22Rv1 (cell line): ENCODE measurements around the gene BLOC1S4.
A peak's percentile ranks its signal among the peaks of the same experiment; 100 is the strongest.

Experiments
- H3K27ac ChIP-seq: fragments of 450-650 bp; 2 replicates; pipeline ENCODE4 v1.5.1; 2017
- ZFX ChIP-seq: fragments of 450-650 bp; IDR thresholded peaks from 2 replicates; pipeline ENCODE4 v1.6.1; 2017; ENCODE audit warnings: antibody characterized with exemption, borderline replicate concordance
- TF ChIP-seq, protein P1 (sequence below): fragments of 450-650 bp; IDR thresholded peaks from 2 replicates; pipeline ENCODE4 v1.5.1; 2017; ENCODE audit warnings: mild to moderate bottlenecking

BLOC1S4 gene

DNA sequence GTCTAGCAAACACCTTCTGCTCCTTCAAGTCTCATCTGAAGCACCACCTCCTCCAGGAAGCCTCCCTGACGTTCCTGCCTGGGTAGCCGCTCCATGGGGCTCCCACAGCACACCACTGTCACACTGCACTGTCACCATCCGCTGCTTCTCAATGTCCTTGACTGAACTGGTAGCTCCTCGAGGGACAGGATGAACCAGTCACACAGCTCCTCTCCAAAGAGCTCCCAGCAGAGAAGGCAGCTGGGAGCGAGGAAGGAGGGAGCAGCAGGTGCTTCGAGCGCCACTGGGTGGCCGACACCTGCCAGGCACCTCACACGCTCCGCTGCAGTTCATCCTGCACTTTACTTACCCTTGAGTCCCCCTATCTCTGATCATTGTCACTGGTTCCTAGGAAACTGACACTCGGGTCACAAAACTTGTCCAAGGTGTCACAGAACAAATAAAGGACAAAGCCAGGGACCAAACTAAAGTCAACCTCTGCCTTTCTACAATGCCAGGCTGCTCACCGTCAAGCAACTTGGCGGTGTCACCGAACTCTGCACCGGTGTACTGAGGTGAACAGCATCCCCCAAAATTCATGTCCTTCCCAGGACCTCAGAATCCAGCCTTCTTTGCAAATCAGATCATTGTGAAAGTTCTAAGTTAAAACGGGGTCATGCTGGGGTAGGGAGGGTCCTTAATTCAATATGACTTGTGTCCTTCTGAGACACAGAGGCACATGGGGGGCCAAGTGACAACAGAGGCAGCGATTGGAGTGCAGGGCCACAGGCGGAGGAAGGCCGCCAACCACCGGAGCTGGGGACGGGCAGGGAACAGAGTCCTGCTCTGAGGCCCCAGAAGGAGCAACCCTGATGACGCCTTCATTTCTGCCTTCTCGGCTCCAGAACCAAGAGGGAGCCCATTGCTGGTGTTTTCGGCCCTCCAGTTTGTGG, 27.8 kb upstream of the BLOC1S4 start:
- TF ChIP-seq, protein P1, sequence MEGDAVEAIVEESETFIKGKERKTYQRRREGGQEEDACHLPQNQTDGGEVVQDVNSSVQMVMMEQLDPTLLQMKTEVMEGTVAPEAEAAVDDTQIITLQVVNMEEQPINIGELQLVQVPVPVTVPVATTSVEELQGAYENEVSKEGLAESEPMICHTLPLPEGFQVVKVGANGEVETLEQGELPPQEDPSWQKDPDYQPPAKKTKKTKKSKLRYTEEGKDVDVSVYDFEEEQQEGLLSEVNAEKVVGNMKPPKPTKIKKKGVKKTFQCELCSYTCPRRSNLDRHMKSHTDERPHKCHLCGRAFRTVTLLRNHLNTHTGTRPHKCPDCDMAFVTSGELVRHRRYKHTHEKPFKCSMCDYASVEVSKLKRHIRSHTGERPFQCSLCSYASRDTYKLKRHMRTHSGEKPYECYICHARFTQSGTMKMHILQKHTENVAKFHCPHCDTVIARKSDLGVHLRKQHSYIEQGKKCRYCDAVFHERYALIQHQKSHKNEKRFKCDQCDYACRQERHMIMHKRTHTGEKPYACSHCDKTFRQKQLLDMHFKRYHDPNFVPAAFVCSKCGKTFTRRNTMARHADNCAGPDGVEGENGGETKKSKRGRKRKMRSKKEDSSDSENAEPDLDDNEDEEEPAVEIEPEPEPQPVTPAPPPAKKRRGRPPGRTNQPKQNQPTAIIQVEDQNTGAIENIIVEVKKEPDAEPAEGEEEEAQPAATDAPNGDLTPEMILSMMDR: peak; percentile 12; the same call in 1 of the 2 replicates
- no peak for TF ChIP-seq ZFX
- H3K27ac ChIP-seq: peak overlapping the region; percentile 85

DNA sequence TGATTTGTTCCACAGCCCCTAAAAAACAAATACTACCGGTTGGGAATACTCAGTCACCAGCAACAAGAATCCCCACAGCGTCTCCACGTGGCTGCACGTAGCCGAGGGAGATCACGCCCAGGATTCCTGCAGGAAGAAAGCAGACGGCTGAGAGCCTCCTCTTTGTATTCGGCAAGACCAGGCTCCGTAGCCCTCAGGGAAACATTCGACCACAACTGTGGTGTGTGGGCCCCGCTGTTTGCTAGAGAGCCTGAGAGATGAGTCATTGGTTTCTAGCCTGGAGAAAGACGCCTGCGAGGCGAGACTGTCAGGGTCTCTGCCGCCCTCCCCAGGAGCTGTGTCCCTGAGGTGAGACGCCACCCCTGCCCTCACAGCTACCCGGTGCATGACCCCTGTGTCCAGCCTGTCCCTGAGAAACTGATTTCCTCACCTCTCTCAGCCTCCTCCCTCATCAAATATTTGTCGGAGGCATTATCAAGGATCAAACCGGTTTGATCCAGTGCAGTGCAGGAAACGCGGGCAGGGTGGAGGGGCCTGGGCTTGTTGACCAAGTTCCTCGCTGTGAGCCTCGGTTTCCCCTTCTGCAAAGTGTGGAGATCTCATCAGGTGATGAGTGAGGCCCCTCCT, 27.0 kb upstream of the BLOC1S4 start:
- peak overlapping the region; percentile 85 for H3K27ac ChIP-seq
- TF ChIP-seq ZFX: no peak
- TF ChIP-seq, protein P1: no peak

DNA sequence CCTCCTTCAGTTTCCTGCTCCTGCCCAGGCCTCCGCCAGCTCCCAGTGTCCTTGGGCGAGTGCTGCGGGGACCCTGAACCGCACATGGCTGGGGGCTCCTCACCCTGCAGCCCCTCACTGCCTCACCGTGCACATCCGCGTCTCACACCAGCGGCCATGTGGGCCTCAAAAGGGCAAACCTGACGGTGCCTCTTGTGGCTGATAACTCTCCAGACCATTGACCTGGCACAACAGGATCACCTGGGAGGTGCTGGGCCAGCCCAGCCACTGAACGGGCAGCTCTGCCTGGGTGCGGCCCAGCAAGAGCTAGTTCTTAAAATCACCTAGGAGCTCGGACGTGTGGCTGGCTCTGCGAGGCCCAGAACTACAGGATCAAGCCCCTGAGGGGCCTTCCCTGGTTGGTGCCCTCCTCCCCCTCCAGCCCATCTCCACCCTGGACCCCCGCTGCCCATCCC, 26.4 kb upstream of the BLOC1S4 start:
- peak overlapping the region; percentile 85 for H3K27ac ChIP-seq
- TF ChIP-seq ZFX: no peak
- TF ChIP-seq, protein P1: no peak

DNA sequence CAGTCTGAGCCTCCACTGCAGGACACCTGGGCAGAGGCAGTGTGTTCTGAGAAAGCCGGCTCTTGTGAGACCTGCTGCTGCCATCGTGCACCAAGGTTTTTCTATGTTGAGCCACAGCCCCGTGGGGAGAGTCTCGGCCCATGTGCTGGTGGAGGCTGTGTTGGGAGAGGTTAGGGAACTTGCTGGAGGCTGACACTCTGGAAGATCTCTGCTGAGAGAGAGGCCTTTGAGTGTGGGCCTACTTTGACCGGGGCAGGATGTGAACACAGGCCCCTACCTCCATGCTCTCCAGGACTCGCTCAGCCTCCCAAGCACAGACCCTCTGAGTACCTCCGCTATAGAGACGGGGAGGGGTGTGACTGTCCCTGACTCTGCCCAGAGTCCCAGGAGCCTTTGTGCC, 23.6 kb upstream of the BLOC1S4 start:
- TF ChIP-seq ZFX: no peak
- TF ChIP-seq, protein P1: no peak
- peak overlapping the region; percentile 91 for H3K27ac ChIP-seq

DNA sequence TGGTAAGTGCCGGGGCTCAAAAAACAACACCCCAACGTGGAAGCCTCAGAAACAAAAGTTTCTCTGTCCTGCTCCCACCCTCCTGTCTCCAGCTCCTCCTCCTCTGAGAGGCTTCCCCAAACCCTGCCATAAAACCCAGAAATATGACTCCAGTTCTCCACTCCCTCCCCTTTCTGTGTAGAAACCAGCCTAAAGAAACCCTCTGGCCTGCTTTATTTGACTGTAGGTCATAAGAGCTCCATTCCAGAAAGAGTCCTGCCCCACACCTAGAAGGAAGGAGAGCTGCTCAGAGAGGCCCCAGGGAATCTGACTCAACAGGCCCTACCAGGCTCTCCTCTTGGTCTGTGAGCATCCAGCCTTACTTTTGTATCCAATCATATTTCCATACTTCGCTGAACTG, 23.2 kb upstream of the BLOC1S4 start:
- TF ChIP-seq, protein P1: no peak
- H3K27ac ChIP-seq: peak overlapping the region; percentile 91

DNA sequence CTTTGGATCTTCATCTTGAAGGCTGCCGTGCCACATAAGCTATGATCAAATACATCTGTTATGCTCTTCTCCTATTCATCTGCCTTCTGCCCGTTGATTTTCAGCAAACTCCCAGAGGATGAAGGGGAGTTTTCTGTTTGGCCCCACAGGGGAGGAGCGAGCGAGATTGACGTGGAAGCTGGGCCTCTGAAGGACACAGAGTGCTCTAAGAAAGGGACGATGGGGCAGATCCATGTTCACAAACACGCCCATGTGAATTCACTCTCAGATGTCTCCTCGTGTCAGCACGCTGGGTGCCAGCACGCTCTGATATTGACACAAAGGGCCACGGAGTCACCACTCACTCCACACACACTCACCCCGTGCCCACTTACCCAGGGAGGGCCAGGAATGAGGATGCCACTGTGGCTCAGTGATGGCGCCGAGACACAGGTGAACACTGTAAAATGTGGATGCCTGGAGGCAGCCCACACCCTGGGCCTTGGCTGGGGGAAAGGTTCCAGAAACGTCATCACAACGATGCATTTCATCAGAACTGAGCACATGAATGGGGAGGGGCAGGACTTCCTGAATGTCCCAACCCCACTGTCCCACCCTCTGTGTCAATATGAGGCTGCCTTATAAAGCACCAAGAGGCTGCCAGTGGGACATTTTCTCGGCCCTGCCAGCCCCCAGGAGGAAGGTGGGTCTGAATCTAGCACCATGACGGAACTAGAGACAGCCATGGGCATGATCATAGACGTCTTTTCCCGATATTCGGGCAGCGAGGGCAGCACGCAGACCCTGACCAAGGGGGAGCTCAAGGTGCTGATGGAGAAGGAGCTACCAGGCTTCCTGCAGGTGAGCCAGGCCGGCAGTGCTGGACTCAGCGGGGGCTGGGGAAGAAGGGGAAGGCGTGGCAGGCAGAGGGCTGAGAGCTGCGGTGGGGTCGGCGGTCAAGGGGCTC, 22.5 kb upstream of the BLOC1S4 start, which contains the start of gene S100P:
TSS of gene S100P (plus strand) at position 648 of the 946 bp plus-strand sequence. CDS start at position 703, 55 bp downstream.
- peak within 1 kb of the TSS; percentile 91 for H3K27ac ChIP-seq
- no peak for TF ChIP-seq ZFX
